Fibroblast of lung (primary cell): ENCODE results near the gene TMA7B. TPM values are rescaled to one million over a fixed set of nuclear protein-coding genes. Genes with fewer than 3 reads are reported as not detected.

Experiments
- DNase-seq, 2 donors: peaks; one replicate each; pipeline versions ENCODE4 v3.0.0 to v3.0.0-alpha.2; 2010; ENCODE audit warnings: low read depth in 2 of 2
- H2AFZ ChIP-seq: 2 replicates; pipeline ENCODE4 v1.5.1; 2012; ENCODE audit warnings: low read length, control low read depth, inconsistent platforms
- H3K27ac ChIP-seq: 2 replicates; pipeline ENCODE4 v1.5.1; 2011; ENCODE audit warnings: low read length, control low read depth; ENCODE audit not compliant: insufficient read depth
- H3K27me3 ChIP-seq: 2 replicates; pipeline ENCODE4 v1.5.1; 2011; ENCODE audit warnings: mild to moderate bottlenecking, low read length; ENCODE audit not compliant: control insufficient read depth, insufficient read depth
- H3K36me3 ChIP-seq: 2 replicates; pipeline ENCODE4 v1.5.1; 2011; ENCODE audit warnings: low read length; ENCODE audit not compliant: control insufficient read depth, insufficient read depth
- H3K4me1 ChIP-seq: 2 replicates; pipeline ENCODE4 v1.5.1; 2011; ENCODE audit warnings: low read length; ENCODE audit not compliant: control insufficient read depth, insufficient read depth; ENCODE audit errors: extremely low read depth
- H3K4me2 ChIP-seq: 2 replicates; pipeline ENCODE4 v1.5.1; 2011; ENCODE audit warnings: low read length, control low read depth; ENCODE audit not compliant: insufficient read depth; ENCODE audit errors: extremely low read depth
- H3K4me3 ChIP-seq, 4 experiments: fragments of 200-600 bp in 1 of 4; sonication (generic) in 1 of 4; replicated peaks in 1 of 4; 2 replicates each; pipeline ENCODE4 v1.5.1; 2011 to 2016; ENCODE audit warnings: low read length in 4 of 4, low read depth in 3 of 4, mild to moderate bottlenecking in 3 of 4, control low read depth in 2 of 4, inconsistent platforms in 1 of 4, mixed read lengths in 1 of 4; ENCODE audit not compliant: insufficient read depth in 1 of 4; ENCODE audit errors: control extremely low read depth in 1 of 4
- H3K79me2 ChIP-seq: 2 replicates; pipeline ENCODE4 v1.5.1; 2012; ENCODE audit warnings: mild to moderate bottlenecking, low read length, inconsistent platforms; ENCODE audit not compliant: control insufficient read depth, insufficient read depth
- H3K9ac ChIP-seq: 2 replicates; pipeline ENCODE4 v1.5.1; 2011; ENCODE audit warnings: mild to moderate bottlenecking, low read length, control low read depth; ENCODE audit not compliant: insufficient read depth
- H3K9me3 ChIP-seq: 2 replicates; pipeline ENCODE4 v1.5.1; 2012; ENCODE audit warnings: low read depth, low read length; ENCODE audit not compliant: control insufficient read depth, insufficient read depth
- H4K20me1 ChIP-seq: 2 replicates; pipeline ENCODE4 v1.5.1; 2011; ENCODE audit warnings: low read length; ENCODE audit not compliant: control insufficient read depth, insufficient read depth; ENCODE audit errors: extremely low read depth
- EZH2 ChIP-seq: IDR thresholded peaks from 2 replicates; pipeline ENCODE4 v1.5.1; 2012; ENCODE audit warnings: low read length, control low read depth, mild to moderate bottlenecking; ENCODE audit errors: missing control alignments
- polyA plus RNA-seq, 2 donors: library from polyadenylated mRNA; depleted of rRNA in 1 of 2; stranded (reverse) in 1 of 2; unstranded in 1 of 2; fragments of >200 nt; gene quantifications; 2 replicates each; pipeline ENCODE4 v1.2.1, GENCODE V29; 2011 to 2012; ENCODE audit warnings: missing spikeins in 1 of 2
- total RNA-seq: library from RNA; depleted of rRNA; stranded (reverse); fragments of >200 nt; gene quantifications from 2 replicates; pipeline ENCODE4 v1.2.1, GENCODE V29; 2014
- TF ChIP-seq, protein P1 (sequence below), 2 donors: IDR thresholded peaks in 1 of 2; conservative IDR thresholded peaks in 1 of 2; 1 replicate in 1 of 2; 2 replicates in 1 of 2; pipeline ENCODE4 v1.5.1; 2011 to 2012; ENCODE audit warnings: low read length in 2 of 2, control low read depth in 1 of 2, inconsistent platforms in 1 of 2, low read depth in 1 of 2, mild to moderate bottlenecking in 1 of 2

Gene TMA7B
- total and polyA plus RNA-seq, 2 donors (not counting 1 experiment from before 2014, with no cell fraction given), result not detected

DNA sequence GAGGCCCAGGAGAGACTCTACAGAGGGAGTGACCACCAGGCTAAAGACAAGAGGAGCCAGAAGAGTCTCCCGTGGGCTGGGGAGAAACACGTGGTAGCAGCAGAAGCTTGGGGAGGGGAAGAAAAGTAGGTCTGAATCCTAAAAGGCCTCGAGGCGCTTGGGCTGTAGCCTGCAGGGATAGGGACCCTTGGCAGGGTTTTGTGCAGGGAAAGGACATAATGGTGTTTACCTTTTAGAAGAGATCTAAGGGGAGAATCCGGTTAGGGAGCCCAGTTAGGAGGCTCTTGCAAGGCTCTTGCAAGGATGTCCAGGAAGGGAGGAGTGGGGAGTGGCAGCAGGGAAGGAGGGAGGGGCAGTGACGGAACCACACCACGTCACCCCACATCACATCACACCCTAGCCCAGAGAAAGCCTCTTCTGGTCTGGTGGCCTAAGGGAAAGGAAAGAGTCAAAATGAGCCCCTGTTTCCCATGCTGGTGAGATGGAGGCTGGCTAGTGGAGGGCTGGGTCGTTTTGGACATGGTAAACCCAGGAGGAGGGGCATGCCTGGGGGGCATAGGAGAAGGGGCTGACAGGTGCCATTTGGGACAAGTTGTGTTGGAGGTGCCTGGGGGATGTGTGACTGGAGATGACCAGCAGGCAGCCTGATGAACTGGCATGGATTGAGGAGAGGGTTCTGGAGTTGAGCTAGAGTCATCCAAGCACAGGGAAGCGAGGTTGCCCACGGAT, 28.4 kb downstream of the TMA7B start:
- Histone ChIP-seq H3K4me3 (no peak overlapping the region), H4K20me1 (no peaks in the 10 kb centered on the region), H3K9me3 (no peaks in the 10 kb centered on the region), H3K79me2 (no peaks in the 10 kb centered on the region), H3K36me3 (no peaks in the 10 kb centered on the region), H2AFZ (no peak overlapping the region), H3K27ac (no peak overlapping the region), H3K4me1 (no peaks in the 10 kb centered on the region), H3K9ac (no peak overlapping the region), H3K4me2 (no peak overlapping the region), H3K27me3 (peaks cover 3% of the 10 kb centered on the region)
- no peak for TF ChIP-seq EZH2
- TF ChIP-seq, protein P1, sequence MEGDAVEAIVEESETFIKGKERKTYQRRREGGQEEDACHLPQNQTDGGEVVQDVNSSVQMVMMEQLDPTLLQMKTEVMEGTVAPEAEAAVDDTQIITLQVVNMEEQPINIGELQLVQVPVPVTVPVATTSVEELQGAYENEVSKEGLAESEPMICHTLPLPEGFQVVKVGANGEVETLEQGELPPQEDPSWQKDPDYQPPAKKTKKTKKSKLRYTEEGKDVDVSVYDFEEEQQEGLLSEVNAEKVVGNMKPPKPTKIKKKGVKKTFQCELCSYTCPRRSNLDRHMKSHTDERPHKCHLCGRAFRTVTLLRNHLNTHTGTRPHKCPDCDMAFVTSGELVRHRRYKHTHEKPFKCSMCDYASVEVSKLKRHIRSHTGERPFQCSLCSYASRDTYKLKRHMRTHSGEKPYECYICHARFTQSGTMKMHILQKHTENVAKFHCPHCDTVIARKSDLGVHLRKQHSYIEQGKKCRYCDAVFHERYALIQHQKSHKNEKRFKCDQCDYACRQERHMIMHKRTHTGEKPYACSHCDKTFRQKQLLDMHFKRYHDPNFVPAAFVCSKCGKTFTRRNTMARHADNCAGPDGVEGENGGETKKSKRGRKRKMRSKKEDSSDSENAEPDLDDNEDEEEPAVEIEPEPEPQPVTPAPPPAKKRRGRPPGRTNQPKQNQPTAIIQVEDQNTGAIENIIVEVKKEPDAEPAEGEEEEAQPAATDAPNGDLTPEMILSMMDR (conservative IDR thresholded peaks at IDR 0.05 in 1 of 2, IDR thresholded peaks at IDR 0.05 in 1 of 2; ENCODE audit: low read depth in 1 of 2, low read length in 2 of 2), result no peak
- peak in 1 of 2 donors; percentile 22 for DNase-seq

- Histone ChIP-seq H3K4me1 (no peaks in the 10 kb centered on the region), H3K79me2 (no peaks in the 10 kb centered on the region), H3K27me3 (peaks cover 9% of the 10 kb centered on the region), H2AFZ (no peak overlapping the region), H4K20me1 (no peaks in the 10 kb centered on the region), H3K36me3 (no peaks in the 10 kb centered on the region), H3K27ac (no peak overlapping the region), H3K9ac (no peak overlapping the region), H3K4me2 (no peak overlapping the region), H3K4me3 (no peak overlapping the region), H3K9me3 (no peaks in the 10 kb centered on the region)
- DNase-seq, result no peak
- no peak for TF ChIP-seq EZH2
- TF ChIP-seq, protein P1 (conservative IDR thresholded peaks at IDR 0.05 in 1 of 2, IDR thresholded peaks at IDR 0.05 in 1 of 2; ENCODE audit: low read depth in 1 of 2, low read length in 2 of 2), result no peak
Measured at GRCh38 chr22:39989633-39990032, 29.4 kb downstream of the TMA7B start.

- no peak for TF ChIP-seq EZH2
- TF ChIP-seq, protein P1 (conservative IDR thresholded peaks at IDR 0.05 in 1 of 2, IDR thresholded peaks at IDR 0.05 in 1 of 2; ENCODE audit: low read depth in 1 of 2, low read length in 2 of 2), result no peak
- Histone ChIP-seq H3K4me3 (no peak overlapping the region), H2AFZ (no peak overlapping the region), H3K9ac (no peak overlapping the region), H3K4me1 (no peaks in the 10 kb centered on the region), H3K9me3 (no peaks in the 10 kb centered on the region), H3K4me2 (no peak overlapping the region), H3K27ac (no peak overlapping the region), H3K27me3 (peaks cover 9% of the 10 kb centered on the region), H4K20me1 (no peaks in the 10 kb centered on the region), H3K79me2 (no peaks in the 10 kb centered on the region), H3K36me3 (no peaks in the 10 kb centered on the region)
- DNase-seq, result no peak
Measured at GRCh38 chr22:39990686-39991085, 30.5 kb downstream of the TMA7B start.
